Activated CD4-positive, alpha-beta T cell treated with anti-CD3 and anti-CD28 coated beads, Interleukin-2, amount 50 U/mL, for 16 hours (primary cell): ENCODE results near the gene SLAIN1.

Experiments used
- DNase-seq: peaks from one replicate; pipeline ENCODE4 v3.0.0-alpha.2; 2020

Gene SLAIN1

DNA sequence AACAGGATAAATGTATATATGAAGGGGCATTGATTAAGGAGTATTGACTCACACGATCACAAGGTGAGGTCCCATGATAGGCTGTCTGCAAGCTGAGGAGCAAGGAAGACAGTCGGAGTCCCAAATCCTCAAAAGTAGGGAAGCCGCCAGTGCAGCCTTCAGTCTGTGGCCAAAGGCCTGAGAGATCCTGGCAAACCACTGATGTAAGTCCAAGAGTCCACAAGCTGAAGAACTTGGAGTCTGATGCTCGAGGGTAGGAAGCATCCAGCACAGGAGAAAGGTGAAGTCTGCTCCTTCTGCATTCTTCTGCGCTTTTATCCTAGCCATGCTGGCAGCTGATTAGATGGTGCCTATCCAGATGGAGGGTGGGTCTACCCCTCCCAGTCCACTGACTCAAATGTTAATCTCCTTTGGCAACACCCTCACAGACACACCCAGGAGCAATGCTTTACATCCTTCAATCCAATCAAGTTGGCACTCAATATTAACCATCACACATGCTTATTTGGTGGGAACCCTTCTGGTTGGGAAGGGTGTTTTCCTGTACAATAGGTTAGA lies 55.1 kb downstream of the SLAIN1 start:
- no peak for DNase-seq

DNA sequence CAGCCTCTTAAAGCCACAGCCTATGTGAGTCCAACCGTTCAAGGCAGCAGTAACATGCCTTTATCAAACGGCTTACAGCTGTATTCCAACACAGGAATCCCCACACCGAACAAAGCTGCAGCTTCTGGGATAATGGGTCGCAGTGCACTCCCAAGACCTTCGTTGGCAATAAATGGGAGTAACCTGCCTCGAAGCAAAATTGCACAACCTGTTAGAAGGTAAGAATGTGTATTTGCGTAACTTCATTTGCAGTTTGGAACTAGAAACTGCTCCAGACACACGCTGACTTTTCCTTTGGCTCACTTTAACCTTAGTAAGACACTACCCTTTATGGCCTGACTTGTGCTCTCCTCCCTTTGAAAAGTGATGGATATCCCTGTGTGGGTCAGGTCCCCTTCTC lies 63.4 kb downstream of the SLAIN1 start:
- no peak for DNase-seq

DNA sequence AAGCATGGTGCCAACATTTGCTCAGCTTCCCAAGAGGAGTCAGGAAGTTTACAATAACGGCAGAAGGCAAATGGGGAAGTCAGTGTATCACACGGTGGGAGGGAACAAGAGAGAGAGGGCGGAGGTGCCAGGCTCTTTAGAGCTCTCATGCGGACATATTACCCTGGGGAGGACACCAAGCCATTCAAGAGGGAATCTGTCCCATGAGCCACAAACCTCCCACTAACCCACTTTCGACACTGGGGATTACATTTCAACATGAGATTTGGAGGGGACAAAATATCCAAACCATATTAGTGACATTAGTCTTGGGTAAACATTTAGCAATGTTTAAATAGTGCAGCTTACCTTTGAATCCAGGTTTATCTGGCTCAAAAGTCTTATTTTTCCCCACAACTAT lies 69.9 kb downstream of the SLAIN1 start:
- no peak for DNase-seq

DNA sequence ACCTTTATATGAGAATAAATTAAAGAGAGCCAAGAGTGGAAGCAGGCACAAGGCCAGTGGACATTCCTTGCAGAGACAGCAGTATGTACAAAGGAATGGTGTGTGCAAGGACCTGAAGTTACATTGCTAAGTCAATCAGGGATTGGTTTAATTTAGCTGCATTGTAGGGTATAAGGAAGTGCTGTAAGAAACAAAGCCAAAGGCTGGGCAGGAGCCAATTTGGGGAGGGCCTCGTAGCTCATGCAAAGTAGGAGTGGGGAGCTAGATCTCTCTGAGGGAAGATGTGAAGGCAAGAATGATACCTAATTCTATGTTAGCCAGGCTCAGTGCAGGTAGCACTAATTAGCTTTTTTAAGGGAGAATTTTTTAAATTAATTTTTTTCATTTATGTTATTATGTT lies 76.7 kb downstream of the SLAIN1 start:
- no peak for DNase-seq

GRCh38 chr13:77776704-77777103 lies 79.2 kb downstream of the SLAIN1 start:
- no peak for DNase-seq

DNA sequence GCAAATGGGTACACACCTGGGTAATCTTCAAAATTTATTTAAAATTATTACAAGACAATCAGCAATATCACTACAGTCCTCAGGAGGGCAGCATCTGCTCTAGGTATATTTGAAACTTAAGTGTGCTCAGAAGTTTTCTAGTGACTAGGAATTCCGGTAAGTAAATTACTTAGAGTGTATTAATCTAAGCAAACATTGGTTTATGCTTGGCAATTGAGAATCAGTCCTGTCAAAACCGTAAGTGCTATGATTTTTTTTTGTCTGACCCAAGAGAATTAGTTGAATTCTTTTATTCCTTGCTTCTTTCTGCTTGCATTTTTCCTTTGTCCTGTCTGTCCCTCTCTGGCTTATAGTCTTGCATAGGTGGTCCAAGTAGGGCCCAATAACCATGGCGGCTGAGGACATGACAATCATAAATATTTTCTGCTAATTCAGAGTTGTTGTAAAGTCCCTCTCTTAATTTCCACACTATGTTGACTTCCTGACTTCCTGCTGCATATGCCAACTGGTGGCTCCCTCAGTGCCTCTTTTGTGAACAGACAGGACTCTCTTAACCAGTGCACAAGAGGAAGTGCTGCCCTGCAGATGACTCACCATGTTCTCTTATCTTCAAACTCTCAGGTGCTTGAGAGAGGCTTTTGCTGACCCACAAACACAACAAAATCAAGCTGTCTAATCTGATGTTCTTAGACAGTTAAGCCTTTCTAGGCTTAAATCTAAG lies 82.2 kb downstream of the SLAIN1 start:
- peak; percentile 42 for DNase-seq

- no peak for DNase-seq
These were observed 84.3 kb downstream of the SLAIN1 start for GRCh38 chr13:77781808-77782207.

- DNase-seq = no peak
These were observed 87.0 kb downstream of the SLAIN1 start for GRCh38 chr13:77784515-77784914.

- no peak for DNase-seq
These were observed 89.3 kb downstream of the SLAIN1 start for GRCh38 chr13:77786695-77787287.

DNA sequence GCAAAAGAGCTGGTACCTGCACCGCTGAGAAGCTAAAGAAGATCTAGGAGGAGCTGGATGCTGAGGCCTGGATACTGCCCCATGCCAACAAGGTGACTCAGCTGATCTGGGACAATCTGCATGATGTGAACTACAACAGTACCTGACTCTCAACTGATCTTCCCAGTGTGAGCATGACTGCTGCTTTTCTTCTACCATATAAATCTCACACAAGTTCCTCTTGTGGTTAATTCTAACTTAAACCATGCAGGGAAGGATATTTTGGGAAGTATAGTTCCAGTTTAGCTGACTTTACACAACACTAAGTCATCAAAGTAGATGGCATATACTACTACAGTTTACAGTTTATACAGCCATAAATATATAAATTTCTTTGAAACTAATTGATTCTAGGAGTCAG lies 91.9 kb downstream of the SLAIN1 start:
- no peak for DNase-seq

DNA sequence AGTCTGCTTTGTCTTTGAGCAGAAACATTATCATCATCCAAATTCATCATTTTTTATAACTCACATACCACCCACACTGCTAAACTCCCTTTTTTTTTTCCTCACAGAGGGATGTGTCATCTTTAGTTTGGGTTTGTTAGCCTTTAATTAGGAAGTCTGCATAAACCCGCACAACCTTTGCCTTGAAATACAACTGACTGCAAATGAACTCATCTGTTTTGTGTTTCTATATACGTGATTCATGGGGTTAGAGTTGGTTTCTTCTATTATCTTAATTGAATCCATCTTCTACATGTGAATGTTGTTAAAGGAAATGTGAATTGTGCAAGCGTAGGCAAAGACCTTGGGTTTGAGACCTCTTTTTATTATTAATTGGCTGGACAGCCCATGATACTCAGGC lies 102.7 kb downstream of the SLAIN1 start:
- no peak for DNase-seq

DNA sequence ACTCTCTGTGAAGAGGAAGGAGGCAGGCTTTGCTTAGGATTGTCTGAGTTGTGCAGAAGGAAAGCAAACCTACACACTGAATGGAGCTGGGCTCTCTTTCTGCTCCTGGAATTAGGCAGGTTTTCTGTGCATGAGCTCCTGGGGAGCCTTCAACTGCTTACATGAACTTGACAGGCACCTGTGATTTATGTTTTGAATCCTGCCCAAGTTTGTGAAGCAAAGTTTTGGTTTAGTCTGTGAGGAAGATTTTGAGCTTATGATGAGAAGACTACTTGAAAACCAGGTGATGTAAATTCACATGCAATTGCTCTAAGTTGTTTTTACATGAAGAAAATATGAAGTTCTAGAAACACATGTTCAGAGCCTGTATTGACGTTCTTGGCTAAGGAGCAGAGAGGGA lies 109.0 kb downstream of the SLAIN1 start:
- no peak for DNase-seq

- DNase-seq = no peak
These were observed 110.1 kb downstream of the SLAIN1 start for GRCh38 chr13:77807431-77808135.

DNA sequence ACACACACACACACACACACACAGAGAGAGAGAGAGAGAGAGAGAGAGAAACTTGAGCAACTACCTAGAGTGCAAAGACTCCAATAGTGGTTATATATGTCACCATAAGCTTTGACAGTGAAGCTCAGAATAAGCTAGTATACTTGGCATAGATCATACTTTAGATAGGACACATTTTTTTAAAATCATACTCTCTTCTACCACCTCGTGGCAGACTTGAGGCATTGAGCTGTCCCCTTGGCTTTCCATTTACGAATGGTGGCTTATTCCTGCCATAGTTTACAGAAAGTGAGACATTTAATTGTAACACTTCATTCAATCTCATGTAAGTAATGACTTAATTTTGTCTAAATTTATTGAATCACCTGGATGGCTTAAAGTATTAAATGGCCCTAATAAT lies 112.9 kb downstream of the SLAIN1 start:
- DNase-seq = peak; percentile 23

DNA sequence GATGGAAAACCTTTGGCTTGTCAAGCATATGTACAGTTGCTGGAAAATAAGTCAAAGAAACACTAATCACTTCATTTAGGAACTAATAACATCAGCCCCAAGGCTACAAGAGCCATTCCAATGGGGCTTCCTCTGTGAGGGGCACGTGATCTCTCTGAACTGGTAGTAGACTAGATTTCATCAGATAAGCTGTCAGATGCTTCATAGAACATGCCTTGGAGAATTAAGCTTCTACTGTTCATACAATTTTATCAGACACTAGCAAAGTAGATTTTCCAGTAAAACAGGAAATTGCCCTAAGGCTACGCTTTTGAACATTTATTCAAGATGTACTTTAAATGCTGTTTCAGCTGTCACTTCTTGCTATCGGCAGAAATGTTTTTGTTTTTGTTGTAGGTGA lies 113.4 kb downstream of the SLAIN1 start:
- no peak for DNase-seq

GRCh38 chr13:77811381-77811780 lies 113.9 kb downstream of the SLAIN1 start:
- no peak for DNase-seq

GRCh38 chr13:77811981-77812380 lies 114.5 kb downstream of the SLAIN1 start:
- no peak for DNase-seq
